ENCODE measurements around the gene RASGEF1C.

Gene RASGEF1C

DNA sequence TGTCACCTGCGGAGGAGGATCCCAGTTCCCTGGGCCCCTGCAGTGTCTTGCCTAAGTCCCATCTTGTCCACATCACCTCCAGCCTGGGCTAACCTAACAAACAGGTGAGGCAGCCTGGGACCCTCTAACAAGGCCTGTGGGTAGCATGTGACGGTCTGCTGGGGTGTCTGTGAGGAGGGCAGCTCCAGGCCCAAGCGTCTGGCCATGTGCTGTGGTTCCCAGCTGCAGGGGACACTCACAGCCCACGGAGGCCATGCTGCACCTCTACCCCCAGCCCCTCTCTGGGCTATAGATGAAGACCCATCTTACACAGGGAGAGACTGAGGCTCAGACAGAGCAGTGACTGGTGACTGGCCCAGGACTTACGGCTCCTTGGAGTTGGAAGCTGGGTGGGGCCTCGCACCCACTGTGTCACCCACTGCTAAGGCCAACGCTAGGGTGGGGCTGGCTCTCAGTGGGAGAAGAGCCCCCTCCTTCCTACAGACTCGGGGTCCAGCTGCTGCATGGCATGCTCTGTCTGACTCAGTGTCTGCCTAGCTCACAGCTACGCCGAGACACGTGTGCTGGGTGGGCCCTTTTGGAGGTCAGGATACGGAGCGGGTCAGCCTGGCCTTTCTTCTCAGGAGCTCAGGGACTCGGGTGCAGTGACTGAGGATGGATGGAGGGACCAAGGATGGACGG lies 96.7 kb downstream of the RASGEF1C start:
- no peaks in the 10 kb centered on the region for H3K36me3 ChIP-seq

DNA sequence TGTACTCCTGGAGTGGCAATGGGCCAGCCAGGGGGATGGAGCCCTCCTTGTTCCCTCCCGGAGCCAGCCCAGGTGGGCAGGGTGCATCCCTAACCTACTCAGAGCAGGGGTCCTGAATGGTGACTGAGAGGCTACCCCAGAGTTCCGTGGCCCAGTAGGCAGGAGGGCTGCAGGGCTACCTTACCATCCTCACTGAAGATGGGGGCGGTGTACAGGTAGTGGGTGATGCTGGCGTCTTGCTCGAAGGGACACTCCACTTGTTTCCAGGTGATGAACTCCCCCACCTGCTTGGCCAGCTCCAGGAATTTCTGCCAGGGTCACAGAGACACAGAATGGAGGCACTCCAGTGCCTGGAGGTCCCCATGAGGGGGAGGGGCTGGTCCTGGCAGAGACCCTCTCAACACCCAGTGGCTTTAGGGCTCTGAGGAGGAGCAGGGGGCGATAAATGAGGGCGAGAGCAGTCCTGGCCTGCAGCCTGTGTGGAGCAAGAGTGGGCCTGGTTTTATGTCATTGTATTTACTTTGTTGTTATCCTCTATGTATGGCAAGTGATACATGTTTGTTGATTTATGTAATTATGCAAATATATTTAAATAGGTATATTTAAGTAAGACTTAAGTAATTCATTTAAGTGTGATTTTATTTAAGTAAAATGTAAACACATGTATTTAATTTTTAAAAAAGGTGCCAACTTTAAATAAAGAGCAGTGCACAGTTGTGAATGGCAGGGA lies 97.6 kb downstream of the RASGEF1C start:
- Histone ChIP-seq H3K27me3 (no peaks in the 10 kb centered on the region), H3K9me3 (no peaks in the 10 kb centered on the region), H3K36me3 (no peaks in the 10 kb centered on the region), H3K27ac (no peak overlapping the region), H3K4me1 (ENCODE audit: control insufficient read depth in 1 of 2, insufficient read depth in 1 of 2, low read depth in 1 of 2, low read length in 1 of 2) (no peaks in the 10 kb centered on the region), H3K4me3 (ENCODE audit: low read depth in 1 of 2, low read length in 1 of 2) (no peak overlapping the region)
- TF ChIP-seq, protein P1, sequence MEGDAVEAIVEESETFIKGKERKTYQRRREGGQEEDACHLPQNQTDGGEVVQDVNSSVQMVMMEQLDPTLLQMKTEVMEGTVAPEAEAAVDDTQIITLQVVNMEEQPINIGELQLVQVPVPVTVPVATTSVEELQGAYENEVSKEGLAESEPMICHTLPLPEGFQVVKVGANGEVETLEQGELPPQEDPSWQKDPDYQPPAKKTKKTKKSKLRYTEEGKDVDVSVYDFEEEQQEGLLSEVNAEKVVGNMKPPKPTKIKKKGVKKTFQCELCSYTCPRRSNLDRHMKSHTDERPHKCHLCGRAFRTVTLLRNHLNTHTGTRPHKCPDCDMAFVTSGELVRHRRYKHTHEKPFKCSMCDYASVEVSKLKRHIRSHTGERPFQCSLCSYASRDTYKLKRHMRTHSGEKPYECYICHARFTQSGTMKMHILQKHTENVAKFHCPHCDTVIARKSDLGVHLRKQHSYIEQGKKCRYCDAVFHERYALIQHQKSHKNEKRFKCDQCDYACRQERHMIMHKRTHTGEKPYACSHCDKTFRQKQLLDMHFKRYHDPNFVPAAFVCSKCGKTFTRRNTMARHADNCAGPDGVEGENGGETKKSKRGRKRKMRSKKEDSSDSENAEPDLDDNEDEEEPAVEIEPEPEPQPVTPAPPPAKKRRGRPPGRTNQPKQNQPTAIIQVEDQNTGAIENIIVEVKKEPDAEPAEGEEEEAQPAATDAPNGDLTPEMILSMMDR (IDR thresholded peaks at IDR 0.05) = no peak

More for the DNA sequence above, 96.7 kb downstream of the RASGEF1C start:
- Histone ChIP-seq H3K4me1 (ENCODE audit: control insufficient read depth in 1 of 2, insufficient read depth in 1 of 2, low read depth in 1 of 2, low read length in 1 of 2) (no peaks in the 10 kb centered on the region), H3K9me3 (no peaks in the 10 kb centered on the region), H3K4me3 (ENCODE audit: low read depth in 1 of 2, low read length in 1 of 2) (no peak overlapping the region), H3K27ac (no peak overlapping the region), H3K27me3 (no peaks in the 10 kb centered on the region)
- TF ChIP-seq, protein P1 (IDR thresholded peaks at IDR 0.05) = no peak

DNA sequence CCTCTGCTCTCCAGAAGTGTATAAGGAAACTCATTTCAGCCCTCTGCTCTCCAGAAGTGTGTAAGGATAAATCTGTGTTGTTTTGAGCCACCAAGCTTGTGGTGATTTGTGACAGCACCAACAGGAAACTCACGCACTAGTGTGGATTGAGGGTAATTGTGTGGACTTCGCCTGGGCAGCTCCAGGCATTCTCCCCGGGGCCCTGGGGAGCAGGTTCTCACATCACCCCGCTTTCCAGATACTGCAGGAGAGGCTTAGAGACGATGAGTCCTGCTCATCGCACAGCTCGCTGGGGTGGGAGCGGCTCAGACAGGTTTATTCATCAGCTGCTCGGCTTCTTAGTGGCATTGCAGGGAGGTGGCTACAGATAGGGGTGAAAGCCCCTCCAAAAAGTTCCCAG lies 99.1 kb downstream of the RASGEF1C start:
- no peaks in the 10 kb centered on the region for H3K4me1 ChIP-seq (ENCODE audit: control insufficient read depth in 1 of 2, insufficient read depth in 1 of 2, low read depth in 1 of 2, low read length in 1 of 2)
- no peaks in the 10 kb centered on the region for H3K9me3 ChIP-seq
- H3K27ac ChIP-seq = no peak overlapping the region
- TF ChIP-seq, protein P1 (IDR thresholded peaks at IDR 0.05) = no peak
- no peaks in the 10 kb centered on the region for H3K36me3 ChIP-seq
- H3K4me3 ChIP-seq (ENCODE audit: low read depth in 1 of 2, low read length in 1 of 2) = no peak overlapping the region
- no peaks in the 10 kb centered on the region for H3K27me3 ChIP-seq

DNA sequence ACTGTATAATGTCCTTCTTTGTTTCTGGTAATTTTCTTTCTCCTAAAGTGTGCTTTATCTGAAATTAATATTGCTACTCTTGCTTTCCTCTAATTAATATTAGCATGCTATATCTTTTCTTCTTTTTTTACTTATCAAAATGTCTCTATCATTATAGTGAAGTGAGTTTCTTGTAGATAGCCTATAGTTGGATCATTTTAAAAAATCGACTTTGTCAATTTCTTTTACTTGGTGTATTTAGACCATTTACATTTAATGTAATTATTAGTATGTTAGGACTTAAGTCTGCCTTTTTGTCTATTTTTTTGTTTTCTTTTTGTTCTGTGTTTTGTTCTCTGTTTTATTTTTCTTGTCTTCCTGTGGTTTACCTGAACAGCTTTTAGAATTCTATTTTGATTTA lies 102.0 kb downstream of the RASGEF1C start:
- no peaks in the 10 kb centered on the region for H3K4me1 ChIP-seq (ENCODE audit: control insufficient read depth in 1 of 2, insufficient read depth in 1 of 2, low read depth in 1 of 2, low read length in 1 of 2)
- no peak overlapping the region for H3K27ac ChIP-seq

DNA sequence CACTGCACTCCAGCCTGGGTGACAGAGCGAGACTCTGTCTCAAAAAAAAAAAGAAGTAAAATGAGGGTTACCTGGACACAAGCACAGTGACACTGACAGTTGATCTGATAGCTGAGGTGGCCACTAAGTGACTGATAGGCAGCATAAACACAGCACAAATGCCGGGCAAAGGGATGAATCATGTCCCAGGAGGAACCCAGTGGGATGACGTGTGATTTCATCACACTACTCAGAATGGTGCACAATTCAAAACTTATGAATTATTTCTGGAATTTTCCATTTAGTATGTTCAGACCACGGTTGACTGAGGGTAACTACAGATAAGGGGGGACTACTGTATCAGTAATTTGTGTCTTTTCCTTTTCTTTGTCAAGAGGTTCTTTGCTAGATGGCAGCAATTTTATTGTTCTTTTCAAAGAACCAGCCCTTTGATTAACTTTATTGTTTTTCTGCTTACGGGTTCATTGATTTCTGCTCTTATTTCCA lies 103.1 kb downstream of the RASGEF1C start:
- no peaks in the 10 kb centered on the region for H3K4me1 ChIP-seq (ENCODE audit: control insufficient read depth in 1 of 2, insufficient read depth in 1 of 2, low read depth in 1 of 2, low read length in 1 of 2)
- TF ChIP-seq, protein P1 (IDR thresholded peaks at IDR 0.05) = no peak
- H3K4me3 ChIP-seq (ENCODE audit: low read depth in 1 of 2, low read length in 1 of 2) = no peak overlapping the region
- H3K27me3 ChIP-seq = no peaks in the 10 kb centered on the region
- H3K9me3 ChIP-seq = no peaks in the 10 kb centered on the region
- no peaks in the 10 kb centered on the region for H3K36me3 ChIP-seq
- H3K27ac ChIP-seq = no peak overlapping the region

More for the DNA sequence above, 102.0 kb downstream of the RASGEF1C start:
- H3K9me3 ChIP-seq = no peaks in the 10 kb centered on the region
- no peak overlapping the region for H3K4me3 ChIP-seq (ENCODE audit: low read depth in 1 of 2, low read length in 1 of 2)
- TF ChIP-seq, protein P1 (IDR thresholded peaks at IDR 0.05) = no peak
- H3K27me3 ChIP-seq = no peaks in the 10 kb centered on the region
- H3K36me3 ChIP-seq = no peaks in the 10 kb centered on the region
